Measurements from ENCODE around the gene CLSTN3.

DNA sequence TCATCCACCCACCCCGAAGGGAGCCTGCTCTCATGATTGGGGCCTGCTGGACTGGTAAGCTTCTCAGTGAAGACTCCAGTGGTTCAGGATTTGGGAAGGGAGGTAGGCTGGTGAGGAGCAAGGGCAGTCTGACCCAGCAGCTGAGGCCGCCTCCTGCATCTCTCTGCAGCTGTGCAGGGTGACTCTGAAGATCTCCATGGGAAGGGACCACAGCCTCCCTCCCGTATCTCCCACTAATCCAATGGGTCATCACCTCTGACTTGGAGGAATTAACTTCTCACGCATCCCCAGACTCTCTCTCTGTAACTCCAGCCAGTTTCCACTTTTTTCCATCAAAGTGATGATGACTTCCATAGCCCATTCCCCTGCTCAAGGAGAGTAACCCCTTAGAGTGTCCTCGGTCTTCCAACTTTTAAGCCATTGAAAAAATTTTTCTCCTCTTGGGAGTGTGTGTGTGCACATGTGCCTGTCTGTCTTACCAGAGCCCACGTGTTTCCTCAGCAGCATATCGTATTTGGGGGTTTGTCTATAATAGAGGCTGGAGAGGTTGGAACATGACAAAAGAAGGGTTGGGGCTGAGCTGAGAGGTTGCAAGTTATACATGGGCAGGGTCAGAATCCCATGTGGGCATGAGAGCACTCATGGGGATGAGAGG lies 11.3 kb downstream of the CLSTN3 start:
- TF ChIP-seq MYC (IDR thresholded peaks at IDR 0.05; ENCODE audit: borderline replicate concordance, low read length), result no peak
- TF ChIP-seq TP53 (CRISPR knock-in tag; IDR thresholded peaks at IDR 0.05), result no peak
- TF ChIP-seq, protein P1, sequence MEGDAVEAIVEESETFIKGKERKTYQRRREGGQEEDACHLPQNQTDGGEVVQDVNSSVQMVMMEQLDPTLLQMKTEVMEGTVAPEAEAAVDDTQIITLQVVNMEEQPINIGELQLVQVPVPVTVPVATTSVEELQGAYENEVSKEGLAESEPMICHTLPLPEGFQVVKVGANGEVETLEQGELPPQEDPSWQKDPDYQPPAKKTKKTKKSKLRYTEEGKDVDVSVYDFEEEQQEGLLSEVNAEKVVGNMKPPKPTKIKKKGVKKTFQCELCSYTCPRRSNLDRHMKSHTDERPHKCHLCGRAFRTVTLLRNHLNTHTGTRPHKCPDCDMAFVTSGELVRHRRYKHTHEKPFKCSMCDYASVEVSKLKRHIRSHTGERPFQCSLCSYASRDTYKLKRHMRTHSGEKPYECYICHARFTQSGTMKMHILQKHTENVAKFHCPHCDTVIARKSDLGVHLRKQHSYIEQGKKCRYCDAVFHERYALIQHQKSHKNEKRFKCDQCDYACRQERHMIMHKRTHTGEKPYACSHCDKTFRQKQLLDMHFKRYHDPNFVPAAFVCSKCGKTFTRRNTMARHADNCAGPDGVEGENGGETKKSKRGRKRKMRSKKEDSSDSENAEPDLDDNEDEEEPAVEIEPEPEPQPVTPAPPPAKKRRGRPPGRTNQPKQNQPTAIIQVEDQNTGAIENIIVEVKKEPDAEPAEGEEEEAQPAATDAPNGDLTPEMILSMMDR (IDR thresholded peaks at IDR 0.05), result no peak
- TF ChIP-seq CBX8 (IDR thresholded peaks at IDR 0.05), result no peak
- TF ChIP-seq PHF8 (IDR thresholded peaks at IDR 0.05; ENCODE audit: borderline replicate concordance, low read depth), result no peak
- no peak for TF ChIP-seq HEYL (CRISPR knock-in tag; IDR thresholded peaks at IDR 0.05)
- TF ChIP-seq, protein P2, sequence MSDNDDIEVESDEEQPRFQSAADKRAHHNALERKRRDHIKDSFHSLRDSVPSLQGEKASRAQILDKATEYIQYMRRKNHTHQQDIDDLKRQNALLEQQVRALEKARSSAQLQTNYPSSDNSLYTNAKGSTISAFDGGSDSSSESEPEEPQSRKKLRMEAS (IDR thresholded peaks at IDR 0.05), result no peak
- no peak for TF ChIP-seq POLR2A (IDR thresholded peaks at IDR 0.05; ENCODE audit: low read length)
- no peak for TF ChIP-seq BHLHE40 (IDR thresholded peaks at IDR 0.05; ENCODE audit: low read depth, low read length)
- no peak for TF ChIP-seq ZFP36 (IDR thresholded peaks at IDR 0.05; ENCODE audit: borderline replicate concordance, partially characterized antibody)
- TF ChIP-seq, protein P3, sequence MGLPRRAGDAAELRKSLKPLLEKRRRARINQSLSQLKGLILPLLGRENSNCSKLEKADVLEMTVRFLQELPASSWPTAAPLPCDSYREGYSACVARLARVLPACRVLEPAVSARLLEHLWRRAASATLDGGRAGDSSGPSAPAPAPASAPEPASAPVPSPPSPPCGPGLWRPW (IDR thresholded peaks at IDR 0.05), result no peak
